ENCODE results near the gene C6orf132.
A peak's percentile ranks its signal among the peaks of the same experiment; 100 is the strongest.

Gene C6orf132

GRCh38 chr6:42105709-42106108, 36.7 kb downstream of the C6orf132 start:
- no peak for DNase-seq (ENCODE audit: low read depth)

GRCh38 chr6:42105156-42105648, 37.2 kb downstream of the C6orf132 start:
- DNase-seq (ENCODE audit: low read depth) = no peak

GRCh38 chr6:42104804-42105125, 37.7 kb downstream of the C6orf132 start:
- DNase-seq (ENCODE audit: low read depth) = no peak

DNA sequence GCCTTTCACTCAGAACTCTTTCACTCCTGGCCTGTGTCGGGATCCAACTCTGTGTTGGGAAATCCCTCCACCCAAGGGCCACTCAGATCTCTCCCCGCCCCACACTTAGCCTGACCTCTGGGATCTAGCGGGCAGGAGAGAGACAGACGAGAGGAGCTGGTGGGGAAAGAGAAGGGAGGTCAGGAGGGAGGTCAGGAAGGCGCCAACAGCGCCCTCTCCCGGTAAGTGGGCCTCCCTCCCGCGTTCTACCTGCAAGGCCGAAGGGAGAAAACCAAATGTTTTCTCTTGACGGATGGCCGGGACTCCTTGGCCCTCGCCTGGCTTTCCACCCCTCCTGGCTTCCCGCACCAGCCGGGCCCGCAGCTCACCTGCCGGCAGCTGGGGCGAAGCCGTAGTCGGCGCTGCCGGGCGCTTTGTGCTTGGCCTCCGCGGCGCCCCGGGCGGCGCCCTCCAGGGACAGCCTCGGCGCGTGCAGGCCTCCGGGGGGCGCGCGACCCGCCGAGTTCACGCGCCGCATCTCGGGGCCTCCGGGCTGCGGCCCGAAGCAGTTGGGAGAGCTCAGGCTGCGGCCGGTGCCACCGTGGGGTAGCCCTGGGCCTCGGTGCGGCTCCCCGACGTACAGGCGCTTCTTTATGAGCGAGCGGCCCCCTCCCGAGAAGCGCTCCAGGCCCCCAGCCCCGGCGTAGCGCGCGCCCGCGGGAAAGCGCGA, 38.2 kb downstream of the C6orf132 start:
- peak; percentile 48 for DNase-seq (ENCODE audit: low read depth)

GRCh38 chr6:42103753-42104094, 38.7 kb downstream of the C6orf132 start:
- DNase-seq (ENCODE audit: low read depth) = no peak

DNA sequence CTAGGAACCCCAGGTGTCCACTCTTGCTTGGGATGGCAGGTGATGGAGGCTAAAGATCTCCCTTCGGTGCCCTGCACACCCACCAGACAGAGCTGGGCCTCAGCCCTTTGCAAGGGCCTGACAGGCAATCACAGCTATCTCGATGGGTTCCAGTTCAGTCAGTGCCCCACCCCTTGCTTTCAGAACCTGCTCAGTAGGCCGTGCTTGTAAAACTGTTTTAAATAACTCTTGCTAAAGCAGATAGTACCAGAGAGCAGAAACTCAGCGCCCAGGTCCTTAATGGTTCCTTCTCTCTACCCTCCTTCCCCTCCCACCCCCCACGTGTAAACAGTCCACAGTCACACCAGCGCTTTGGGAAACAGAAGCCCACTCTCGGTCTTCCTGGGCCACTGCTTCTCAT, 39.2 kb downstream of the C6orf132 start:
- DNase-seq (ENCODE audit: low read depth) = no peak

GRCh38 chr6:42101186-42101657, 41.2 kb downstream of the C6orf132 start:
- DNase-seq (ENCODE audit: low read depth) = no peak

DNA sequence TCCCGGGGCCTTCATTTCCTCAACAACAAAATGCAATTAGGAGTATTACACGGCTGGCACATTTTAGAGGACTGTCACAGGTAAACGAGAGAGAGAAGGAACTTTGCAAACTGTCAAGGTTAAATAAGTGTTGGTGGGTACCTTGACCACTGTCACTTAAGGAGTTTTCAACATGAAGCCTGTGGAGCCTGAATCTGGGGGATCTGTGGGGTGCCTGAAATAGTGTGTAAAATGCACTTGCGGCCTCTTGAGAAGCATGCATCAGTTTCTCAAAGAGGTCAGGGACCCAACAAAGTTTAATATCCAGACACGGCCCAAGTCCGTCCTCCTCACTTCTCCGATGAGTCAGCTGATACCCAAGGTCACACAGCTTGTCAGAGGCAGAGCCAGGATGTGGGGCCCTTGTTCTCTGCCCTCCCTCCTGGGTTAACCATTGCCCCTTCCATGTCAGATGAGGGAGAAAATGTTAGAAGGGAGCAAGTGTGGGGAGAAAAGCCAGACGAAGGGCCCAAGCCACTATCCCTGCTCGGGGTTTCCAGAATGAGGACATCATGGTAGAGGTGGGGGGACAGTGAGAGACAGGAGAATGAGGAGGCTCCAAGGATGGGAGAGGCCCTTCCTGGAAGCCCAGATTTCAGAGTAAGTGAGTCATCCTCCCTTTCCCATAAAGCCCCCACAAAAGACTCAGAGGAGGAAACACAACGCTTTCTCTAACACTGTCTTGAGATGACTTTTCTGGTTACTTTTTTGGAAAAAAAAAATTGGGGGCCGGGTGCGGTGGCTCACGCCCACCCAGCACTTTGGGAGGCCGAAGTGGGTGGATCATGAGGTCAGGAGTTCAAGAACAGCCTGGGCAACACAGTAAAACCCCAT, 42.2 kb downstream of the C6orf132 start:
- no peak for DNase-seq (ENCODE audit: low read depth)

GRCh38 chr6:42099340-42100028, 42.9 kb downstream of the C6orf132 start:
- no peak for DNase-seq (ENCODE audit: low read depth)

DNA sequence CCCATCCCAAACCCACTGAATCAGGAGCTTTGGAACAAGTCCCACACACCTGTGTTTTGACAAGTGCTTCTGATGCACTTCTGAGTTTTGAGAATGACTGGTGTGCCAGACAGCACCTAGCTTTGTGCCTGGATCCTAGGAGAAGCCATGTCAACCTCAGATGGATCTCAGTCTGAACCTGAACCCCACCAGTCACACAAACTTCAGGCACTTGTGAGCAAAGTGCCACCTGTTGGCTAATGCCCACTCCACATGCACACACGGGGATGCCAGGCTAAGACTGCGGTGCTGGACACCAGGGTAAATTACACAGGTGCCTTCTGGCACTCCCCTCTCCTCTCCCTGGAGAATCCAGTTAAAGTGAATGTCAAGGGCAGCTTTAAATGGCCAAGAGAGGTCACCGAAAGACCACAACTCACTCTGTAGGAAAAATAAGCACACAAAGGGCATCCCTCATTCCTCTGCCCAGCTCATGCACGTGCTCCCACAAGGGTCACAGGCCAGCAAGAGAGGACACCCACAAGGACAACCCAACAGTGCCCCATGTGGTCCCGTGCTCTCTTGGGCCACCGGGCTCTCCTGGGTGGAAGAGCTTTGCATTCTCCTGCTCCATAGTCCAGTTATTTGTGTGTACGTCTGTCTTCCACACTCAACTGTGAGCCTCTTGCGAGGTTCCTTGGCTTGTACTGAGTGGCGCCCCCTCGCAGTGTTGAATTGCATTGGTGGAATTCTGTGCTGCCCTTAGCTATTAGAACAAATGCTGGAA, 46.5 kb downstream of the C6orf132 start:
- no peak for DNase-seq (ENCODE audit: low read depth)

- no peak for DNase-seq (ENCODE audit: low read depth)
Measured at GRCh38 chr6:42095094-42095493, 47.3 kb downstream of the C6orf132 start.

- no peak for DNase-seq (ENCODE audit: low read depth)
Measured at GRCh38 chr6:42093582-42094329, 48.7 kb downstream of the C6orf132 start.

DNA sequence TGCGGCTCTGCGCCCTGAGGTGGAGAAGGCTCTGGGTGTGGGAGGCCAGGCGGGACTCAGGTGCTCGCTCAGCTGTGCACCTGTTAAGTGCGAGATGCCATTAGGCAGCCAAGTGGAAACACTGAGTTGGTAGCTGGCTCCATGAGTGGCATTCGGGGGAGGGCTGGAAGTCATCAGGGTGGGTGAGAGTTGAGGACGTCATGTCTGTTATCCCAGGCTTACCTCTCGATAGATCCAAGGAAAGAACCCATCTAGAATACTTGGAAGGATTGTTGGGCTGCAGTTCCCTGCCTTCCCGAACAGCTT, 50.7 kb downstream of the C6orf132 start:
- no peak for DNase-seq (ENCODE audit: low read depth)

GRCh38 chr6:42090819-42091717, 51.4 kb downstream of the C6orf132 start:
- no peak for DNase-seq (ENCODE audit: low read depth)

DNA sequence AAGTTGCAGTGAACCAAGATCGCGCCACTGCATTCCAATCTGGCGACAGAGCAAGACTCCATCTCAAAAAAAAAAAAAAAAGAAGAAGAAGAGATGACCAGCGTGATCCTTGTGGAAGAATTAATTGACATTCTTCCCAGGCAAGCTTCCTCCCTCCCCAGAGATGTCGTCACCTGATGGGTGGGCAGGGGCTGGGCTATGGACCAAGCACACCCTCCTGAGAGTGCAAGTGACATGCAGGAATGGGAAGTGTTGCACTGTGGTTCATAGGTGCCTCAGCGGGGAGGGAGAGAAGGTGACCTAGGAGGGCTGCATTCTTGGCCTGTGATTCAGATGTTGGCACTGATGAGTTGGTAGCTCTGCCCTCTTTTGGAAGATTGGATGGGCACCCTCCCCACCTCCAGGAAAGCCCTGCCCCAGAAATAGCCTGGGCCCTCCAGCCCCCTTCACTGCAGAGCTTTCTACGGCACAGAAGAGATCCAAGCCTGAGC, 54.3 kb downstream of the C6orf132 start:
- no peak for DNase-seq (ENCODE audit: low read depth)

GRCh38 chr6:42086046-42087035, 56.1 kb downstream of the C6orf132 start:
- DNase-seq (ENCODE audit: low read depth) = no peak

GRCh38 chr6:42084889-42085288, 57.5 kb downstream of the C6orf132 start:
- no peak for DNase-seq (ENCODE audit: low read depth)

- DNase-seq (ENCODE audit: low read depth) = no peak
Measured at GRCh38 chr6:42083530-42083929, 58.9 kb downstream of the C6orf132 start.

DNA sequence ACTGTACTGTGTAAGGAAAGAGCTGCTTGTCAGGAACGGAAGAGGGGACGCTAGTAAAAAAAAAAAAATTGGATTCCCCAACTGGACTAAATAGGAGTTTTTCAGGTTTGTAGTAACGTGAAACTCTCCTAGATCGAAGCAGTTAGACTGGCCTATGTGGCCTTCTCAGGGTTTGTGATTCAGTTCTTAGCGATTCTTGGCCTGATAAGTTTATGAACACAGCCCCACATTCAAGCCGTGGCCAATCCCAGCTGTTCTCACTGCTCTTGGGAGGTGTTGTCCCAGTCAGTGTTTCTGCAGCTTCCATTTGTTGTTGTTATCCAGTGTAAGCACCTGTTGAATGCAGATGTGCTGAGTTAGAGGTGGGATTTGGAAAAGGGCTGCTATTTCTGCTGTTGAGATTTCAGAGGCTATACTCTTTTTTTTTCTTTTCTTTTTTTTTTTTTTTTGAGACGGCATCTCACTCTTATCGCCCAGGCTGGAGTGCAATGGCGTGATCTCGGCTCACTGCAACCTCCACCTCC, 62.4 kb downstream of the C6orf132 start:
- DNase-seq (ENCODE audit: low read depth) = no peak
